ENCODE results near the gene C9orf50. TPM values are rescaled to one million over a fixed set of nuclear protein-coding genes. Genes with fewer than 3 reads are reported as not detected.

Gene C9orf50
- total and polyA plus RNA-seq, 7 donors, result 0.03 to 1.2 (median 0.82) TPM; not detected in 4

DNA sequence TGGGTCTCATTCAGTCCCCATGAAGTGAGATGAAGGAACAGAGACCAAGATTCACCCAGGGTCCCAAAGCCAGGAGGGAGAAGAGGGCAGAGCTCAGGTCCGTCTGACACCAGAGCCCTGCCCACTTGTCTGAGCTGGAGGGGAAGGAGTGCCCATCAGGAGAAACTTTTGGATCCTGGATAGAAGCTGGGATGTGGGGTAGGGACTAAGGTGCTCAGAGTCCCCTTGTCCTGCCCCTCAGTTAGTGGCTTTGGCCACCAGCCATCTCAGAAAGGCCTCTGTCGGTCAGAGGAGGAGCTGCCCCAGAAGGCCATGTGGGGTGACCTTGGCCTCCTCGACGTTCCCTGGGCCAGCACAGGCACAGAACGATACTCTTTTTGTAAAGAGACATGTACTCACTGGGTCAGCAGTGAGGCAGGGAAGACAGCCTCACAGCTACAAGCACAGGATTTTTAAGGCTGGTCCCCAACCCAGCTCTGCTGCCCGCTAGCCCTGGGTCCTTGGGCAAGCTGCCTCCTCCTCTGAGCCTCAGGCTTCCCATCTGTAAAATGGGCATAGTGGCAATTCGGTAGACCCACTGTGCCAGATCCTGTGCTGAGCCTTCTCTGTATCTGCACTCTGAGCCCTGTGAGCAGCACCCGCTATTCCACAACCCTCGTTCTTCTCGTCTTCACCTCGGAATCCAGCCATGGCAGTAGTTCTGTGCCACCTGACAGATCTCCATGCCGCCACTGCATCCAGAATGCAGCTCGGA lies 49.4 kb downstream of the C9orf50 start:
- Histone ChIP-seq H3K27me3 (no peaks in the 10 kb centered on the region), H3K4me3 (no peak overlapping the region), H3K4me1 (peaks cover 0 to 40% (median 35%) of the 10 kb centered on the region in 4 donors), H3K27ac (peak overlapping the region; percentile 76 to 87 (median 81)), H3K36me3 (no peaks in the 10 kb centered on the region), H3K9me3 (no peaks in the 10 kb centered on the region)
- no peak for DNase-seq
- 82 to 83% methylated on average over 13 of the region's 13 CpGs for WGBS, 2 donors
- intact Hi-C loops (cut with DNase I), result loop anchor here (2.0 to 5.0 kb wide), 2 partner anchors 36 to 73 kb away; no protein-coding TSS in a partner anchor
- TF ChIP-seq, protein P1, sequence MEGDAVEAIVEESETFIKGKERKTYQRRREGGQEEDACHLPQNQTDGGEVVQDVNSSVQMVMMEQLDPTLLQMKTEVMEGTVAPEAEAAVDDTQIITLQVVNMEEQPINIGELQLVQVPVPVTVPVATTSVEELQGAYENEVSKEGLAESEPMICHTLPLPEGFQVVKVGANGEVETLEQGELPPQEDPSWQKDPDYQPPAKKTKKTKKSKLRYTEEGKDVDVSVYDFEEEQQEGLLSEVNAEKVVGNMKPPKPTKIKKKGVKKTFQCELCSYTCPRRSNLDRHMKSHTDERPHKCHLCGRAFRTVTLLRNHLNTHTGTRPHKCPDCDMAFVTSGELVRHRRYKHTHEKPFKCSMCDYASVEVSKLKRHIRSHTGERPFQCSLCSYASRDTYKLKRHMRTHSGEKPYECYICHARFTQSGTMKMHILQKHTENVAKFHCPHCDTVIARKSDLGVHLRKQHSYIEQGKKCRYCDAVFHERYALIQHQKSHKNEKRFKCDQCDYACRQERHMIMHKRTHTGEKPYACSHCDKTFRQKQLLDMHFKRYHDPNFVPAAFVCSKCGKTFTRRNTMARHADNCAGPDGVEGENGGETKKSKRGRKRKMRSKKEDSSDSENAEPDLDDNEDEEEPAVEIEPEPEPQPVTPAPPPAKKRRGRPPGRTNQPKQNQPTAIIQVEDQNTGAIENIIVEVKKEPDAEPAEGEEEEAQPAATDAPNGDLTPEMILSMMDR (IDR thresholded peaks at IDR 0.05), result no peak
- TF ChIP-seq POLR2AphosphoS5 (IDR thresholded peaks at IDR 0.05) (no peak), POLR2A (IDR thresholded peaks at IDR 0.05) (no peak), EP300 (IDR thresholded peaks at IDR 0.05) (no peak)

DNA sequence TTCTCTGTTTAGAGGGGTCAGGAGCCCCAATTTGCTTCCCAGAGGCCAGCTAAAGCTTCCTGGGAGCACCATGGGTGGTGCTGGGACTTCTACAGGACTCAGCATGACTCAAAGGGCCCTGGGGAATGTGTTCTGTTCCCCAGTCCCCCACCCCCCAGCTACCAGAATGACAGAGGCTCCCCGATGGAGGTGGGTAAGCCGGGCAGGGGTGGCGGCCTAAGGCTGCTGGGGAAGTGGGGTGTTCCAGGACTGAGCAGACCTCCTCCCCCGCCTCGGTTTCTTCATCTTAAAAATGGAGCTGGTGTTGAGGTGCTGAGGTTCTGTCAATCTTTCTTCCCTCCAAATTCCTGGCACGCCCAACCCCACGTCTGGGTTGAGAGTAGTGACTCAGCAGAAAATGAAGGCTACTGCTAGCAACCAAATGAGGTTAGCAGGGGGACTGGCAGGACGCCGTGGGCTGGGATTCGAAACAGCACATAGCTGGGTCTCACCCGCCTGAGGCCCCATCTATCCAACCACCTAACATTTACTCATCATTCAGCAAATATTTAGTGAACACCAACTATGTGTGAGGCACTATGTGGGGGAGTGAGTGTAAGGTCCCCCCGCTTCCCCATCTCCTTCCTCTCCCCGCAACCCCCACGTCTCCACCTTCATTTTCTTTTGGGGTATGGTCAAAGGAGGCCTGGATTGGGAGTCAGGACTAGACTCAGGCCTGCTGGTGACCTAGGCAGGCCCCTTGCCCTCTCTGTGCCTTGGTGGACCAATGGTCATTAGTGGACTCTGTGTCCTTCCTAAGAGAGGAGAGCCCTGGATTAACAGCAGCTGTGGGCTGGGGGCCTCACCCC lies 50.2 kb downstream of the C9orf50 start:
- DNase-seq, result peak; percentile 88
- no peaks in the 10 kb centered on the region for H3K9me3 ChIP-seq
- H3K4me1 ChIP-seq, result peaks cover 0 to 40% (median 35%) of the 10 kb centered on the region in 4 donors
- intact Hi-C loops (cut with DNase I), result loop anchor here (2.0 to 5.0 kb wide), 2 partner anchors 37 to 72 kb away; no protein-coding TSS in a partner anchor
- H3K27me3 ChIP-seq, result no peaks in the 10 kb centered on the region
- 62 to 74% methylated on average over 14 of the region's 14 CpGs for WGBS, 2 donors
- peak in 1 of 4 donors; percentile 27 for TF ChIP-seq POLR2AphosphoS5 (IDR thresholded peaks at IDR 0.05)
- TF ChIP-seq POLR2A (IDR thresholded peaks at IDR 0.05), result no peak
- TF ChIP-seq EP300 (IDR thresholded peaks at IDR 0.05), result no peak
- no peak overlapping the region for H3K4me3 ChIP-seq
- peak overlapping the region; percentile 76 to 87 (median 81) for H3K27ac ChIP-seq
- H3K36me3 ChIP-seq, result no peaks in the 10 kb centered on the region

DNA sequence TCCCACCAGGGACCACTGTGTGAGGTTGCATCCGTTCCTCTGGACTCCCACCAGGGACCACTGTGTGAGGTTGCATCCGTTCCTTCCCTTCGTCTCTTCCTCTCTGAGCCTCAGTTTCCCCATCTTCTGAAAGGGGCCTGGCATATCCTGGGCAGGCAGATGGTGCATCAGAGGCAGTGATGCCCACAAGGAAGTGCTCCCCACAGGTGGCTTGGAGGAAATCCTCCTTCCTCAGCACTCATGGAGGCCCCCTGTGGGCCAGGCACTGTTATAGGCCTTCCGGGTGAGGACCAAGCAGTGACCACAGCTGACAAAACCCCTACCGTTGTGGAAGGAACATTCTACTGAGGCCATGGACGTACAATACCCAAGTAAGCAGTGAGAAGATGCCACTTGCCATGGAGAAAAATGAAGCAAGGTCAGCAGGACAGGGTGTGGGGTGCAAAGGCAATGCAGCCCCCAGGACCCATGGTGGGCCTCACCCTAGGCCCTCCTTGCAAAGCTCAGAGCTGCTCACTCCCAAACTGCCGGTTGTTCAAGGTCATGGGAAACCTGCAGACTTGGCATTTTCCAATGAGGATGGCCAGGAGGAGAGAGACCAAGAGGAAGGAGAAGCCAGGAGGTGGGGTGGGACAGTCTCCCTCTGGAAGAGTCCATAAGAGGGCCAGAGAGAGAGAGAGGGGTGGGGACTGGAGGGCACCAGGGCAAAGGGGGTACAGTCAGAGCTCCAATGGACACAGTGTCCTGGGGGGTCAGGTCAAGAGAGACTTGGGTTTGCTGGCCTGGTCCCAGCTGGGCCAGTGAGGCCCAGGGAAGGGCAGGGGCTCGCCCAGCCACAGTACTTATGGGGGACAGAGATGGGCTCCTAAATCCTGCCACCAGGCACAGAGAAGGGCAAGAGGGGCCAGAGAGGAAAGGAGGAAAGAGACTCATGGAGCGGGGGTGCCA lies 51.1 kb downstream of the C9orf50 start:
- Histone ChIP-seq H3K9me3 (no peaks in the 10 kb centered on the region), H3K27me3 (no peaks in the 10 kb centered on the region), H3K36me3 (no peaks in the 10 kb centered on the region), H3K27ac (peak overlapping the region; percentile 76 to 87 (median 81)), H3K4me1 (peaks cover 0 to 40% (median 35%) of the 10 kb centered on the region in 4 donors), H3K4me3 (peak overlapping the region in 3 of 4 donors; percentile 58 to 74 (median 68))
- intact Hi-C loops (cut with DNase I), result loop anchor here (2.0 to 5.0 kb wide), 3 partner anchors 38 to 157 kb away; no protein-coding TSS in a partner anchor
- DNase-seq, result no peak
- TF ChIP-seq, protein P1 (IDR thresholded peaks at IDR 0.05), result peak in 3 of 4 experiments; percentile 22 to 41 (median 28)
- no peak for TF ChIP-seq POLR2AphosphoS5 (IDR thresholded peaks at IDR 0.05)
- WGBS, 2 donors, result 55 to 62% methylated on average over 9 of the region's 9 CpGs

DNA sequence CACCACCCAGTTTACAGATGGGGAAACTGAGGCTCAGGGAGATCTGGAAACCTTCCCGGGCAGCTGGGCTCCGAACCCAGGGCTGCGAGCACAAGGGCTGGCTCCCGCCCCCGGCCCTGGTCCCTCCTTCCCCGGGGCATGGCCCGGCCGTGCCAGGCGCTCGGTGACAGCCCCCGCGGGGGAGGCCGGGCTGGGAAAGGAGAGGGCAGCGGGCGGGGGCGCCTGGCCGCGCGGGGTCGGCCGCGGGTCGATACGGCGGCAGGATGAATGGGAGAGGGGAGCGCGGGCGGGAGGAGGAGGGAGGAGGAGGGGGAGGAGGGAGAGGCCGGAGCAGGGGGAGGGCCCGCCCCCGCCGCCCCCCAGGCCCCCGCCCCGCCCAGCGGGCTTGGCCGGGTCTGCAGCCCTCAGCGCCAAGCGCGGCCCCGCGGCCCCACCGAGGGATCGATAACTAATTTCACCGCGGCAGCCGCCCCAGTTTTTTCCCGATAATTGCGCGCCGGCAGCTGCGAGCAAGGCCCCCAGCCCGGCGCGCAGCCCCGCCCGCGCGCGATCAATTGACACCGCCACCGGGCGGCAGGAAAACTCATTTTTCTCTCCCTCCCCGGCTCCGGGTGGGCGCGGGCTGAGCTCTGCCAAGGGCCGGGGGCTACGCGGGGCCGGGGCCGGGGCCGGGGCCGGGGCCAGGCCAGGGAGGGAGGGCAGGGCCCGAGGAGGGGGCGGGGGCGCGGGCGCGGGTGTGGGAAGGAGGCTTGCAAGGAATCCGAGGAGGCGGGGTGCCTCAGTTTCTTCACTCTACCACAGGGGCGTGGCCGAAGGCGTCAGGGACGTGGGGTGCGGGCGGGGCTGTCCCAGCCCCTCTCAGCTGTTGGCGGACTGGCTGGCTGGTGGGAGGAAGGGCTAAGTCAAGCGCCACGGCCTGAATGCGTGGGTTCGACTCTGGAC lies 52.1 kb downstream of the C9orf50 start:
- DNase-seq, result peak; percentile 82
- peak overlapping the region; percentile 25 to 74 (median 63) for H3K4me3 ChIP-seq
- intact Hi-C loops (cut with DNase I), result loop anchor here (1.0 to 5.0 kb wide), 2 partner anchors 157 to 394 kb away; no protein-coding TSS in a partner anchor
- H3K27me3 ChIP-seq, result no peaks in the 10 kb centered on the region
- peak overlapping the region; percentile 76 to 87 (median 81) for H3K27ac ChIP-seq
- 1 to 2% methylated on average over 92 of the region's 92 CpGs for WGBS, 2 donors
- TF ChIP-seq POLR2A (IDR thresholded peaks at IDR 0.05), result no peak
- TF ChIP-seq POLR2AphosphoS5 (IDR thresholded peaks at IDR 0.05), result no peak
- TF ChIP-seq, protein P1 (IDR thresholded peaks at IDR 0.05), result no peak
- no peak for TF ChIP-seq EP300 (IDR thresholded peaks at IDR 0.05)
- peaks cover 0 to 40% (median 35%) of the 10 kb centered on the region in 4 donors for H3K4me1 ChIP-seq
- H3K9me3 ChIP-seq, result no peaks in the 10 kb centered on the region
- no peaks in the 10 kb centered on the region for H3K36me3 ChIP-seq

All from sigmoid colon (tissue), 7 donors.